AG10803 (cell line): Measurements from ENCODE around the gene ZBTB5.
"Not testable (repeated sequence)": the region's sequence is repeated elsewhere in the genome, so short reads cannot be mapped to it uniquely, and the experiment has no call there.

Source experiments
- DNase-seq: peaks from one replicate; pipeline ENCODE4 v3.0.0; 2010; ENCODE audit warnings: low read depth
- H3K4me3 ChIP-seq: 2 replicates; pipeline ENCODE4 v1.5.1; 2011; ENCODE audit warnings: mild to moderate bottlenecking, low read length, control low read depth
- CTCF ChIP-seq: conservative IDR thresholded peaks from 2 replicates; pipeline ENCODE4 v1.5.1; 2011; ENCODE audit warnings: mild to moderate bottlenecking, low read length, control low read depth, inconsistent platforms

ZBTB5 gene

GRCh38 chr9:37404590-37404989 lies 60.7 kb downstream of the ZBTB5 start:
- no peak for DNase-seq
- TF ChIP-seq CTCF: no peak
- no peak overlapping the region for H3K4me3 ChIP-seq

GRCh38 chr9:37399336-37399735 lies 65.9 kb downstream of the ZBTB5 start:
- no peak for DNase-seq
- TF ChIP-seq CTCF: no peak
- H3K4me3 ChIP-seq: no peak overlapping the region

GRCh38 chr9:37398464-37399025 lies 66.7 kb downstream of the ZBTB5 start:
- H3K4me3 ChIP-seq: no peak overlapping the region
- no peak for TF ChIP-seq CTCF
- no peak for DNase-seq

GRCh38 chr9:37397948-37398347 lies 67.3 kb downstream of the ZBTB5 start:
- not testable (repeated sequence) for H3K4me3 ChIP-seq, DNase-seq

GRCh38 chr9:37395663-37396062 lies 69.6 kb downstream of the ZBTB5 start:
- no peak for DNase-seq
- TF ChIP-seq CTCF: no peak
- H3K4me3 ChIP-seq: no peak overlapping the region

- no peak overlapping the region for H3K4me3 ChIP-seq
- DNase-seq: no peak
- TF ChIP-seq CTCF: no peak
These were observed 70.0 kb downstream of the ZBTB5 start for GRCh38 chr9:37395229-37395628.

- H3K4me3 ChIP-seq: no peak overlapping the region
- no peak for DNase-seq
- TF ChIP-seq CTCF: no peak
These were observed 73.0 kb downstream of the ZBTB5 start for GRCh38 chr9:37392272-37392671.

- DNase-seq: no peak
- H3K4me3 ChIP-seq: no peak overlapping the region
- peak; percentile 13; the same call in 1 of the 2 replicates for TF ChIP-seq CTCF
These were observed 74.5 kb downstream of the ZBTB5 start for GRCh38 chr9:37390759-37391158.
